Endodermal cell (in vitro differentiated cells): ENCODE data around the gene PHOX2A. TPM values are rescaled to one million over a fixed set of nuclear protein-coding genes. Genes with fewer than 3 reads are reported as not detected.

Source experiments
- DNase-seq: peaks from one replicate; pipeline ENCODE4 v3.0.0-alpha.2; 2017
- H3K27ac ChIP-seq: 2 replicates; pipeline ENCODE4 v1.5.1; 2013; ENCODE audit warnings: mild to moderate bottlenecking, low read depth, low read length, moderate library complexity
- H3K27me3 ChIP-seq: 2 replicates; pipeline ENCODE4 v1.6.1; 2013; ENCODE audit warnings: mild to moderate bottlenecking, low read length, moderate library complexity; ENCODE audit not compliant: insufficient read depth, control insufficient read depth, poor library complexity, severe bottlenecking
- H3K36me3 ChIP-seq: 2 replicates; pipeline ENCODE4 v1.7.0; 2013; ENCODE audit warnings: mild to moderate bottlenecking, low read length, moderate library complexity; ENCODE audit not compliant: control insufficient read depth, insufficient read depth
- H3K4me1 ChIP-seq: one replicate; pipeline ENCODE4 v1.7.0; 2013; ENCODE audit warnings: low read length; ENCODE audit not compliant: control insufficient read depth, insufficient read depth
- H3K4me3 ChIP-seq: 2 replicates; pipeline ENCODE4 v1.5.1; 2013; ENCODE audit warnings: mild to moderate bottlenecking, low read length, moderate library complexity
- H3K9ac ChIP-seq: 2 replicates; pipeline ENCODE4 v1.6.1; 2013; ENCODE audit warnings: mild to moderate bottlenecking, low read length, moderate library complexity; ENCODE audit not compliant: poor library complexity, severe bottlenecking; ENCODE audit errors: extremely low read depth
- H3K9me3 ChIP-seq: 2 replicates; pipeline ENCODE4 v1.6.1; 2013; ENCODE audit warnings: mild to moderate bottlenecking, low read length, moderate library complexity; ENCODE audit not compliant: control insufficient read depth
- H3K27ac Mint-ChIP-seq: 2 replicates; pipeline ENCODE4 v1.8.0; 2020; ENCODE audit warnings: mixed read lengths
- H3K27me3 Mint-ChIP-seq: 2 replicates; pipeline ENCODE4 v1.8.0; 2021; ENCODE audit warnings: mild to moderate bottlenecking, mixed read lengths; ENCODE audit not compliant: insufficient read depth
- H3K36me3 Mint-ChIP-seq: 2 replicates; pipeline ENCODE4 v1.8.0; 2020; ENCODE audit warnings: low read depth, mixed read lengths
- H3K4me1 Mint-ChIP-seq: 2 replicates; pipeline ENCODE4 v1.8.0; 2020; ENCODE audit warnings: mixed read lengths
- H3K4me3 Mint-ChIP-seq: 2 replicates; pipeline ENCODE4 v1.8.0; 2020; ENCODE audit warnings: mild to moderate bottlenecking, moderate library complexity, mixed read lengths
- H3K9me3 Mint-ChIP-seq: 2 replicates; pipeline ENCODE4 v1.8.0; 2020; ENCODE audit warnings: mild to moderate bottlenecking, mixed read lengths
- whole genome bisulfite sequencing, 2 experiments: methylation state at CpG; one replicate each; pipeline versions ENCODE4 v1.1.5 to v1.1.7; 2013; ENCODE audit warnings: missing lambda C conversion rate in 2 of 2, mixed read lengths in 1 of 2; ENCODE audit not compliant: insufficient coverage in 1 of 2, insufficient read length in 1 of 2; 5-methylcytosine and 5-hydroxymethylcytosine counted together
- total RNA-seq, 2 donors: library from RNA; stranded (reverse); fragmentation: NEBNext Ultra II Directional in 1 of 2; extraction: Animal tissue kit (Norgen Biotek cat#: 25700) in 1 of 2; gene quantifications; 2 replicates in 1 of 2; 3 replicates in 1 of 2; pipeline ENCODE4 v1.2.1, GENCODE V29; 2021
- TF ChIP-seq, protein P1 (sequence below): fragments of 200-600 bp; sonication (generic); conservative IDR thresholded peaks from 2 replicates; pipeline ENCODE4 v1.5.0; 2021; ENCODE audit warnings: antibody characterized with exemption, mild to moderate bottlenecking

PHOX2A gene
- total RNA-seq, 2 donors from 2014 or later, result 0.92 TPM; not detected in 1

DNA sequence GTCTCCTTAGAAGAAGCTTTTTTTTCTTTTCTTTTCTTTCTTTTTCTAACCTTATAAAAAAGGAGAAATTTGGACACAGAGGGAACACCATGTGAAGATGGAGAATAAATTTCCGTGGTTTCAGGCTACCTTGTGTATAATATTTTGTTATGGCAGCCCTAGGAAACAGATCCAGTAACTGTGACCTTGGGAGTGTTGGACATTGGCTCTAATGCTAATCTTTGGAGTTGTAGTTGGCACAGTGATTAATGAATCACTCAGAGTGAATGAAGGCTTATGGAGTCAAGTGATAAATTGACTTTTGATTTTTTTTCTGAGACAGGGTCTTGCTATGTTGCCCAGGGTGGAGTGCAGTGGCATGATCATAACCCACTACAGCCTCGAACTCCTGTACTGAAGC, 15.5 kb upstream of the PHOX2A start:
- Mint-ChIP-seq H3K9me3 (peaks cover 8% of the 10 kb centered on the region), H3K4me3 (no peak overlapping the region), H3K27ac (no peak overlapping the region), H3K36me3 (no peaks in the 10 kb centered on the region), H3K4me1 (peaks cover 6% of the 10 kb centered on the region), H3K27me3 (peaks cover 4% of the 10 kb centered on the region)
- Histone ChIP-seq H3K36me3 (no peaks in the 10 kb centered on the region), H3K9ac (no peak overlapping the region), H3K9me3 (no peaks in the 10 kb centered on the region), H3K4me1 (peaks cover 7% of the 10 kb centered on the region), H3K27me3 (no peaks in the 10 kb centered on the region), H3K27ac (no peak overlapping the region), H3K4me3 (no peak overlapping the region)
- WGBS, 2 experiments, result 93% methylated on average over 2 of the region's 2 CpGs
- no peak for DNase-seq
- TF ChIP-seq, protein P1, sequence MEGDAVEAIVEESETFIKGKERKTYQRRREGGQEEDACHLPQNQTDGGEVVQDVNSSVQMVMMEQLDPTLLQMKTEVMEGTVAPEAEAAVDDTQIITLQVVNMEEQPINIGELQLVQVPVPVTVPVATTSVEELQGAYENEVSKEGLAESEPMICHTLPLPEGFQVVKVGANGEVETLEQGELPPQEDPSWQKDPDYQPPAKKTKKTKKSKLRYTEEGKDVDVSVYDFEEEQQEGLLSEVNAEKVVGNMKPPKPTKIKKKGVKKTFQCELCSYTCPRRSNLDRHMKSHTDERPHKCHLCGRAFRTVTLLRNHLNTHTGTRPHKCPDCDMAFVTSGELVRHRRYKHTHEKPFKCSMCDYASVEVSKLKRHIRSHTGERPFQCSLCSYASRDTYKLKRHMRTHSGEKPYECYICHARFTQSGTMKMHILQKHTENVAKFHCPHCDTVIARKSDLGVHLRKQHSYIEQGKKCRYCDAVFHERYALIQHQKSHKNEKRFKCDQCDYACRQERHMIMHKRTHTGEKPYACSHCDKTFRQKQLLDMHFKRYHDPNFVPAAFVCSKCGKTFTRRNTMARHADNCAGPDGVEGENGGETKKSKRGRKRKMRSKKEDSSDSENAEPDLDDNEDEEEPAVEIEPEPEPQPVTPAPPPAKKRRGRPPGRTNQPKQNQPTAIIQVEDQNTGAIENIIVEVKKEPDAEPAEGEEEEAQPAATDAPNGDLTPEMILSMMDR, result no peak

DNA sequence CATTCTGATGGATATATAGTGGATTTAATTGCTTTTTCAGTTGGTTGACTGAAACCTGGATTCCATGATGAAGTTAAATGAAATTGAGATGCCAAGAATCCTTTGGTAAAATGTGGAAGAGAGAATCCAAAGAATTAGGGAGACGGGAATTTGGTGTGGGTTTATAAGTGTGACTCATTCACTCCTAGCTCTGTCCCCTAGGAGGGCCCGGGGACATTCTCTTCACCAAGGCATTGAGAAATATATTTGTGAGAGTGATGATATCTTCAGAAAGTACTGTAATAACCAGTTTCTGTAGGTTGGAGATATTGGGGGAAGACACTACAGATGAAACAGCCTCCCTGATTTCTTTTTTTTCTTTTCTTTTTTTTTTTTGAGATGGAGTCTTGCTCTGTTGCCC, 13.6 kb upstream of the PHOX2A start:
- no peak overlapping the region for H3K4me3 ChIP-seq

DNA sequence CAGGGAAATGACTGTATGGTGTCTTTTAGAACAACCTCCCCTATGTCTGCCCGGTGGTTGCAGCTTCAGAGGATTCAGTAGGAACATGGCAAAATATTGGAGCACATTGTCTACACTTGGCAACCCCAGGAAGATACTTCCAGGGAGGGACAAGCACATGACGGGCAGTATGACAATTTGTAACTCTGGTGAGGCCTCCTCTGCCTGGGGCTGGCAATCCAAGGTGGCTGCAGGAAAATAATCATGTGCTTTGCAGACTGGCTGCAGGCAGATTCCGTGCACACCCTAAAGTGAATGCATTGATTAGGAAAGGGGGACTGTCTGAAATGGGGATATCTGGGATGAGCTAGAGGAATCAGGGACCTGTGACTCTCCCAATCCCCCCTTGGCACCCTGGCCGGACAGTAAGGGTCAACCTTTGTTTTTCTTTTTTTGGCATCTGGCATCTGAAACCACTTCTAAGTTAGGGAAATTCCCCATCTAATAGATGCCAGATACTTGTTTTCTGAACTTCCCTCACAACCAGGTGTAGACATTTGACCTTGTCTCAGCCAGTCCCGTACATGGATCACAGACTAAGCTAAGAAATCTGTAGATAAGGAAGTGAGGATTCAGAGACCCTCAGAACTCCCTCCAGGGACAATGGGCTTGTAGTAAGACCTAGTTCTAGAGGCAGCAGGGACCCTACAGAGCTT, 10.5 kb upstream of the PHOX2A start:
- no peak overlapping the region for H3K4me3 Mint-ChIP-seq
- peaks cover 36% of the 10 kb centered on the region for H3K27me3 Mint-ChIP-seq

More for the DNA sequence above, 13.6 kb upstream of the PHOX2A start:
- Histone ChIP-seq H3K27me3 (no peaks in the 10 kb centered on the region), H3K36me3 (no peaks in the 10 kb centered on the region), H3K9ac (no peak overlapping the region), H3K9me3 (peaks cover 5% of the 10 kb centered on the region), H3K4me1 (peaks cover 7% of the 10 kb centered on the region), H3K27ac (no peak overlapping the region)
- H3K36me3 Mint-ChIP-seq, result no peaks in the 10 kb centered on the region
- H3K27me3 Mint-ChIP-seq, result peaks cover 13% of the 10 kb centered on the region
- 85 to 100% methylated on average over 1 to 2 of the region's 2 CpGs for WGBS, 2 experiments
- DNase-seq, result no peak
- TF ChIP-seq, protein P1, result no peak
- peaks cover 9% of the 10 kb centered on the region for H3K4me1 Mint-ChIP-seq
- no peak overlapping the region for H3K4me3 Mint-ChIP-seq
- H3K27ac Mint-ChIP-seq, result no peak overlapping the region
- H3K9me3 Mint-ChIP-seq, result no peaks in the 10 kb centered on the region

More for the DNA sequence above, 10.5 kb upstream of the PHOX2A start:
- H3K27ac ChIP-seq, result no peak overlapping the region
- H3K9me3 ChIP-seq, result peaks cover 5% of the 10 kb centered on the region
- no peak overlapping the region for H3K9ac ChIP-seq
- H3K27ac Mint-ChIP-seq, result no peak overlapping the region
- TF ChIP-seq, protein P1, result no peak
- H3K4me1 ChIP-seq, result peaks cover 7% of the 10 kb centered on the region
- no peaks in the 10 kb centered on the region for H3K36me3 Mint-ChIP-seq
- 86 to 91% methylated on average over 4 to 5 of the region's 5 CpGs for WGBS, 2 experiments
- peaks cover 9% of the 10 kb centered on the region for H3K4me1 Mint-ChIP-seq
- no peak for DNase-seq
- peaks cover 7% of the 10 kb centered on the region for H3K27me3 ChIP-seq
- no peaks in the 10 kb centered on the region for H3K9me3 Mint-ChIP-seq
- H3K4me3 ChIP-seq, result no peak overlapping the region
- no peaks in the 10 kb centered on the region for H3K36me3 ChIP-seq
